ENCODE measurements around the gene PPP1R16B.

DNA sequence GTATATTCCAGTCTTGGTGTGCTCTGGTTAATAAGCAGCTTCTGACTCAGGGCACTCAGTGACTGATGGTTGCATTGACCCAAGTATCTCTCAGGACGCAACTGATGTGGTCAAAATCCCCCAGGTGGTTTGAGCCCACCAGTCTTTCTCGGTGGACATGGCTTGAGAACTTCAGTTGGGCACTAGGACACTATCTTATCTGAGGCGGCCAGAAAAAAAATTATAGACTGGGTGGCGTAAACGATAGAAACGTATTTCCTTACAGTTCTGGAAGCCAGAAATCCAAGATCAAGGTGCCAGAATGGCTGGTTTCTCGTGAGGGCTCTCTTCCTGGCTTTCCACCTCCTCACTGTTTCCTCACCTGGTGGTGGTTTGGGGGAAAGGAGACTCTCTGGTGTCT is 52.2 kb downstream of the PPP1R16B start:
- TF ChIP-seq POLR2A (IDR thresholded peaks at IDR 0.05; ENCODE audit: low read length) (no peak), GATA1 (IDR thresholded peaks at IDR 0.05; ENCODE audit: low read depth, low read length) (no peak)
